Astrocyte (in vitro differentiated cells and primary cell): ENCODE data around the gene CROCC2. TPM values are rescaled to one million over a fixed set of nuclear protein-coding genes. Genes with fewer than 3 reads are reported as not detected.

ENCODE experiments used
- DNase-seq: peaks from one replicate; pipeline ENCODE4 v3.0.0-alpha.2; 2010; ENCODE audit warnings: low read depth
- FAIRE-seq: peaks from 2 replicates; lab custom pipeline; 2011; peaks lifted over from hg19 to GRCh38; lab: Jason Lieb, UNC
- H2AFZ ChIP-seq: 2 replicates; pipeline ENCODE4 v1.6.0; 2012; ENCODE audit warnings: low read depth, low read length, inconsistent platforms
- H3K27ac ChIP-seq: 2 replicates; pipeline ENCODE4 v1.5.1; 2011; ENCODE audit warnings: low read depth, low read length, inconsistent platforms
- H3K27me3 ChIP-seq: 2 replicates; pipeline ENCODE4 v1.6.0; 2011; ENCODE audit warnings: low read length, inconsistent platforms; ENCODE audit not compliant: insufficient read depth
- H3K36me3 ChIP-seq: 2 replicates; pipeline ENCODE4 v1.5.1; 2011; ENCODE audit warnings: low read length, inconsistent platforms; ENCODE audit not compliant: insufficient read depth
- H3K4me1 ChIP-seq: 2 replicates; pipeline ENCODE4 v1.5.1; 2011; ENCODE audit warnings: low read length, inconsistent platforms; ENCODE audit not compliant: insufficient read depth
- H3K4me2 ChIP-seq: 2 replicates; pipeline ENCODE4 v1.6.0; 2012; ENCODE audit warnings: low read length, inconsistent platforms
- H3K4me3 ChIP-seq: 2 replicates; pipeline ENCODE4 v1.5.1; 2011; ENCODE audit warnings: low read depth, mild to moderate bottlenecking, low read length, inconsistent platforms; ENCODE audit not compliant: insufficient read depth
- H3K79me2 ChIP-seq: 2 replicates; pipeline ENCODE4 v1.6.0; 2012; ENCODE audit warnings: mild to moderate bottlenecking, low read length, inconsistent platforms; ENCODE audit not compliant: insufficient read depth
- H3K9ac ChIP-seq: 2 replicates; pipeline ENCODE4 v1.6.0; 2012; ENCODE audit warnings: mild to moderate bottlenecking, low read length, inconsistent platforms
- H3K9me3 ChIP-seq: 2 replicates; pipeline ENCODE4 v1.5.1; 2012; ENCODE audit warnings: low read depth, mild to moderate bottlenecking, low read length, inconsistent platforms; ENCODE audit not compliant: insufficient read depth
- H4K20me1 ChIP-seq: 2 replicates; pipeline ENCODE4 v1.6.0; 2012; ENCODE audit warnings: low read length, inconsistent platforms; ENCODE audit not compliant: insufficient read depth
- H3K27ac Mint-ChIP-seq: one replicate; pipeline ENCODE4 v1.8.0; 2021; ENCODE audit warnings: mild to moderate bottlenecking, mixed read lengths; ENCODE audit not compliant: unreplicated experiment
- H3K27me3 Mint-ChIP-seq: one replicate; pipeline ENCODE4 v1.8.0; 2021; ENCODE audit warnings: low read depth, mixed read lengths; ENCODE audit not compliant: unreplicated experiment
- H3K36me3 Mint-ChIP-seq: one replicate; pipeline ENCODE4 v1.8.0; 2021; ENCODE audit warnings: low read depth, mixed read lengths; ENCODE audit not compliant: unreplicated experiment
- H3K4me1 Mint-ChIP-seq: one replicate; pipeline ENCODE4 v1.8.0; 2021; ENCODE audit warnings: low read depth, mixed read lengths; ENCODE audit not compliant: unreplicated experiment
- H3K4me3 Mint-ChIP-seq: one replicate; pipeline ENCODE4 v1.8.0; 2021; ENCODE audit warnings: mild to moderate bottlenecking, moderate library complexity, mixed read lengths; ENCODE audit not compliant: unreplicated experiment
- H3K9me3 Mint-ChIP-seq: one replicate; pipeline ENCODE4 v1.8.0; 2021; ENCODE audit warnings: mild to moderate bottlenecking, mixed read lengths; ENCODE audit not compliant: unreplicated experiment
- CTCF ChIP-seq: IDR thresholded peaks from 2 replicates; pipeline ENCODE4 v1.5.1; 2011; ENCODE audit warnings: low read depth, mild to moderate bottlenecking, inconsistent platforms, low read length, moderate library complexity; ENCODE audit not compliant: insufficient read depth
- EZH2 ChIP-seq: IDR thresholded peaks from 2 replicates; pipeline ENCODE4 v1.6.1; 2012; ENCODE audit warnings: mild to moderate bottlenecking, low read length, inconsistent platforms; ENCODE audit not compliant: insufficient read depth
- total RNA-seq: library from RNA; stranded (reverse); gene quantifications from 2 replicates; pipeline ENCODE4 v1.2.1, GENCODE V29; 2021

The CROCC2 gene
- total RNA-seq, 1 donor from 2014 or later, result not detected

GRCh38 chr2:241040081-241040803, 134.1 kb downstream of the CROCC2 start:
- H3K27ac Mint-ChIP-seq, result no peak overlapping the region
- Histone ChIP-seq H3K27ac (no peak overlapping the region), H3K36me3 (no peaks in the 10 kb centered on the region), H3K9ac (no peak overlapping the region), H3K79me2 (no peaks in the 10 kb centered on the region), H2AFZ (no peak overlapping the region), H3K9me3 (no peaks in the 10 kb centered on the region), H3K4me2 (no peak overlapping the region), H4K20me1 (peaks cover 3% of the 10 kb centered on the region), H3K4me1 (peaks cover 7% of the 10 kb centered on the region), H3K4me3 (no peak overlapping the region), H3K27me3 (peaks cover 11% of the 10 kb centered on the region)
- H3K4me3 Mint-ChIP-seq, result no peak overlapping the region
- no peak for DNase-seq
- no peaks in the 10 kb centered on the region for H3K4me1 Mint-ChIP-seq
- H3K9me3 Mint-ChIP-seq, result no peaks in the 10 kb centered on the region
- peaks cover 72% of the 10 kb centered on the region for H3K27me3 Mint-ChIP-seq
- H3K36me3 Mint-ChIP-seq, result peaks cover 2% of the 10 kb centered on the region
- FAIRE-seq, result no peak
- TF ChIP-seq CTCF, result no peak
- TF ChIP-seq EZH2, result no peak

- Histone ChIP-seq H4K20me1 (peaks cover 3% of the 10 kb centered on the region), H3K4me1 (peaks cover 1% of the 10 kb centered on the region), H3K79me2 (no peaks in the 10 kb centered on the region), H3K4me3 (no peak overlapping the region), H3K4me2 (no peak overlapping the region), H2AFZ (no peak overlapping the region), H3K9me3 (no peaks in the 10 kb centered on the region), H3K27ac (no peak overlapping the region), H3K27me3 (peaks cover 11% of the 10 kb centered on the region), H3K36me3 (no peaks in the 10 kb centered on the region), H3K9ac (no peak overlapping the region)
- Mint-ChIP-seq H3K4me1 (no peaks in the 10 kb centered on the region), H3K9me3 (peaks cover 6% of the 10 kb centered on the region), H3K27ac (no peak overlapping the region), H3K27me3 (peaks cover 79% of the 10 kb centered on the region), H3K4me3 (no peak overlapping the region), H3K36me3 (peaks cover 2% of the 10 kb centered on the region)
- no peak for FAIRE-seq
- TF ChIP-seq CTCF, result no peak
- no peak for TF ChIP-seq EZH2
- DNase-seq, result no peak
These were observed 135.5 kb downstream of the CROCC2 start for GRCh38 chr2:241041589-241042158.

Other genes with a start within 250 kb of the CROCC2 start
- gene AQP12B, start 223.5 kb upstream of the CROCC2 start, total RNA-seq, result not detected in 2 replicates
- not detected in 2 replicates for gene AQP12A, start 214.5 kb upstream of the CROCC2 start, total RNA-seq
- 20.3 and 51.2 TPM in 2 replicates for gene KIF1A, start 86.1 kb upstream of the CROCC2 start, total RNA-seq
- not detected in 2 replicates for gene AGXT, start 37.5 kb upstream of the CROCC2 start, total RNA-seq
- 0.43 and 0.59 TPM in 2 replicates for gene MAB21L4, start 10.2 kb upstream of the CROCC2 start, total RNA-seq
- gene SNED1, start 92.3 kb downstream of the CROCC2 start, total RNA-seq, result 0.23 and 0.48 TPM in 2 replicates
- 23.6 and 26.3 TPM in 2 replicates for gene MTERF4, start 196.0 kb downstream of the CROCC2 start, total RNA-seq
- 4.2 and 8.0 TPM in 2 replicates for gene PASK, start 243.1 kb downstream of the CROCC2 start, total RNA-seq
- 51.4 and 53.4 TPM in 2 replicates for gene PPP1R7, start 244.1 kb downstream of the CROCC2 start, total RNA-seq